ENCODE measurements around the gene JDP2. TPM values are rescaled to one million over a fixed set of nuclear protein-coding genes. Genes with fewer than 3 reads are reported as not detected.

JDP2 gene
- total RNA-seq, 2 experiments from 2014 or later = 1.3 to 1.4 TPM

GRCh38 chr14:75521415-75522199 lies 93.8 kb downstream of the JDP2 start:
- Mint-ChIP-seq H3K9me3 (no peaks in the 10 kb centered on the region), H3K27me3 (no peaks in the 10 kb centered on the region), H3K27ac (peak overlapping the region; percentile 98), H3K4me3 (peak overlapping the region; percentile 90), H3K36me3 (ENCODE audit: low read depth) (peaks cover 34% of the 10 kb centered on the region), H3K4me1 (ENCODE audit: low read depth) (peaks cover 54% of the 10 kb centered on the region)
- TF ChIP-seq CTCF (IDR thresholded peaks at IDR 0.05) = no peak
- ATAC-seq (peak; percentile 40), DNase-seq (peak; percentile 31)
- ChIA-PET POLR2A (interaction anchor here (0.6 to 12.4 kb wide), 12 partner anchors 12 to 371 kb away, joined by 3 to 117 read pairs (median 6); no protein-coding TSS in a partner anchor), CTCF (interaction anchor here (0.6 to 9.3 kb wide), 11 partner anchors 18 to 218 kb away, joined by 3 to 87 read pairs (median 3); no protein-coding TSS in a partner anchor)
- intact Hi-C loops (cut with micrococcal nuclease) = loop anchor here (1.0 to 2.0 kb wide), 2 partner anchors 21 to 40 kb away; no protein-coding TSS in a partner anchor

- H3K4me1 Mint-ChIP-seq (ENCODE audit: low read depth) = peaks cover 59% of the 10 kb centered on the region
- H3K36me3 Mint-ChIP-seq (ENCODE audit: low read depth) = peaks cover 41% of the 10 kb centered on the region
- peak within 1 kb of the TSS; percentile 98 for H3K27ac Mint-ChIP-seq
- no peak for TF ChIP-seq CTCF (IDR thresholded peaks at IDR 0.05)
- CTCF ChIA-PET = interaction anchor here (0.8 to 9.3 kb wide), 10 partner anchors 8 to 218 kb away, joined by 3 to 87 read pairs (median 8); partner anchors contain the start of gene FLVCR2
- H3K4me3 Mint-ChIP-seq = peak within 1 kb of the TSS; percentile 90
- POLR2A ChIA-PET = interaction anchor here (0.7 to 12.4 kb wide), 16 partner anchors 9 to 263 kb away, joined by 3 to 117 read pairs (median 5); no protein-coding TSS in a partner anchor
- intact Hi-C loops (cut with micrococcal nuclease) = loop anchor here (1.0 to 2.0 kb wide), 2 partner anchors 20 to 39 kb away; no protein-coding TSS in a partner anchor
- H3K9me3 Mint-ChIP-seq = no peaks in the 10 kb centered on the region
- DNase-seq (peak; percentile 84), ATAC-seq (peak; percentile 64)
- H3K27me3 Mint-ChIP-seq = no peaks in the 10 kb centered on the region
Observed at GRCh38 chr14:75522224-75522982, 94.6 kb downstream of the JDP2 start, which contains the start of gene BATF. Gene BATF (plus strand): TSS chr14:75522469. CDS start chr14:75522683, 214 bp downstream.

GRCh38 chr14:75522983-75523318 lies 95.1 kb downstream of the JDP2 start:
- H3K4me1 Mint-ChIP-seq (ENCODE audit: low read depth) = peaks cover 64% of the 10 kb centered on the region
- intact Hi-C loops (cut with micrococcal nuclease) = loop anchor here (1.0 to 2.0 kb wide), 2 partner anchors 20 to 38 kb away; no protein-coding TSS in a partner anchor
- peaks cover 46% of the 10 kb centered on the region for H3K36me3 Mint-ChIP-seq (ENCODE audit: low read depth)

More at GRCh38 chr14:75522983-75523318, 95.1 kb downstream of the JDP2 start:
- DNase-seq (no peak), ATAC-seq (no peak)
- no peaks in the 10 kb centered on the region for H3K27me3 Mint-ChIP-seq
- ChIA-PET CTCF (interaction anchor here (0.8 to 9.3 kb wide), 9 partner anchors 9 to 219 kb away, joined by 3 to 87 read pairs (median 9); partner anchors contain the start of gene FLVCR2), POLR2A (interaction anchor here (0.6 to 12.4 kb wide), 17 partner anchors 9 to 264 kb away, joined by 3 to 117 read pairs (median 5); no protein-coding TSS in a partner anchor)
- H3K4me3 Mint-ChIP-seq = peak overlapping the region; percentile 90
- no peaks in the 10 kb centered on the region for H3K9me3 Mint-ChIP-seq
- peak overlapping the region; percentile 98 for H3K27ac Mint-ChIP-seq
- no peak for TF ChIP-seq CTCF (IDR thresholded peaks at IDR 0.05)

Other genes with a start within 250 kb of the JDP2 start
- 10 to 100 TPM; 81.8 to 84.6 TPM for gene FOS, start 149.2 kb upstream of the JDP2 start, total RNA-seq
- gene BATF, start 94.4 kb downstream of the JDP2 start, total RNA-seq = 10 to 100 TPM; 46.4 to 47.0 TPM
- gene FLVCR2, start 150.6 kb downstream of the JDP2 start, total RNA-seq = 1 to 10 TPM in 1 of 2 experiments, under 1 TPM in 1; 0.50 to 4.4 TPM
- 10 to 100 TPM; 13.4 to 14.9 TPM for gene ERG28, start 232.9 kb downstream of the JDP2 start, total RNA-seq
- 10 to 100 TPM; 23.6 to 27.2 TPM for gene TTLL5, start 233.2 kb downstream of the JDP2 start, total RNA-seq